HG03565 (cell line): ENCODE results near the gene CTSO.
"Not testable (repeated sequence)": the region's sequence is repeated elsewhere in the genome, so short reads cannot be mapped to it uniquely, and the experiment has no call there.

Experiments
- ATAC-seq: cut with Tn5 transposase; IDR thresholded peaks from one replicate; pipeline ENCODE4 v1.9.1; 2021; ENCODE audit warnings: mild to moderate bottlenecking, moderate library complexity; ENCODE audit not compliant: unreplicated experiment

Gene CTSO

DNA sequence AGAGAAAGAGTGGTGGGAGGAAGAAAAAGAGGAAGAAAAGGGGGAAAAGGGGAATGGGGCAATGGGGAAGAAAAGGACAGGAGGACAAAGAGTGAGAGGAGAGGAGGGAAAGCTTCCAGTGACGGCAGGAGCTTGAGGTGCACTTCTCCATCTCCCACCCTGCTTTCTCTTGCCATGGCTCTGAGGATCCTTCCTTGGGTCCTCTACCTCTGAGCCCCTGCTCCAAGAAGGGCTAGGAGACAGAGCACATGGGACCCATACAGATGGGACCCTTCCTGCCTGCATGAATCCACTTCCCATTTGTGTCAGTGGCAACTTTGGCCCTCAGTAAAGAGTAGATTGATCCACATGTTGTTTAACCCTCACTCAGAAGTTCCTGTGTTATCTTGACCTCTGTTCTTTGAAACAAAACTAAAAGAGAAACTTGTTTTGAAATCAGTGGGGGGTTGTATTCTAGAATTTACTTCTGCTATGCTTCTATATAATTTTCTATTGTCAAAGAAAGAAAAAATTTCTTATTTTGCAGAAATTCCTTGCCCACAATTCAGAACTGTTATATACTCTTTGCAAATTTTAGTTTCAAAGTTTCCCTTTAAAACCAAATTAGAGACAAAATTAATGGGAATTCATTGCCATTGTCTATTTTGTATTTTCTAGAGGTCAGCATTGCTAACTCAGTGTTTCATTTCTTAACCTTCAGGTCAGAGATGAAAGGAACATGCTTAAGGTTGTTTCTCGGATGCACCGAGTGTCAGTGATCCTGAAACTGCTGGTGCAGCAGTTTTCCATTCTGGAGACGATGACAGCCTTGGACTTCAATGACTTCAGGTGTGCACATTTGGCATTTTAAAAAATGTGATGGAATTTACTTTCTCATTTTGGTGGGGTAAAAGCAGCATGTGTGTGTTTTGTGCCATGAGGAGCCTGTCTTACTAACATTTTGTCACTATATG is 45.2 kb downstream of the CTSO start:
- ATAC-seq, result peak; percentile 52

DNA sequence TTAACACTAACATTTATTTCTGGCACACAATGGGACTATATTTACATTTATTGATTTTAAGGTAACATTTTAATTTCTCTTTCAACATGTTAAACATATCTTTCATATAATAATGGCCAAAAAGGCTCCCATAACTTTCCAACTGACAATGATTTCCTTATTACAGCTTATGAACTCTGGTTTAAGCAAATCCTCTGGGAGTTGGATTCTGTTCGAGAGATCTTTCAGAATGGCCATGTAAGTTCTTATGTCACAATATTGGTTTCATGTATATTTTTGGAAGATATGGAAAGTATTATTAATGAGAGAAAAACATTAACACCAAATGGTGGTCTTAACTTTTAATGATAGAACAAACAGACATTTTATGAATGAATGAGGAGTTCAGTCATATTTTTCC is 46.1 kb downstream of the CTSO start:
- ATAC-seq, result no peak

DNA sequence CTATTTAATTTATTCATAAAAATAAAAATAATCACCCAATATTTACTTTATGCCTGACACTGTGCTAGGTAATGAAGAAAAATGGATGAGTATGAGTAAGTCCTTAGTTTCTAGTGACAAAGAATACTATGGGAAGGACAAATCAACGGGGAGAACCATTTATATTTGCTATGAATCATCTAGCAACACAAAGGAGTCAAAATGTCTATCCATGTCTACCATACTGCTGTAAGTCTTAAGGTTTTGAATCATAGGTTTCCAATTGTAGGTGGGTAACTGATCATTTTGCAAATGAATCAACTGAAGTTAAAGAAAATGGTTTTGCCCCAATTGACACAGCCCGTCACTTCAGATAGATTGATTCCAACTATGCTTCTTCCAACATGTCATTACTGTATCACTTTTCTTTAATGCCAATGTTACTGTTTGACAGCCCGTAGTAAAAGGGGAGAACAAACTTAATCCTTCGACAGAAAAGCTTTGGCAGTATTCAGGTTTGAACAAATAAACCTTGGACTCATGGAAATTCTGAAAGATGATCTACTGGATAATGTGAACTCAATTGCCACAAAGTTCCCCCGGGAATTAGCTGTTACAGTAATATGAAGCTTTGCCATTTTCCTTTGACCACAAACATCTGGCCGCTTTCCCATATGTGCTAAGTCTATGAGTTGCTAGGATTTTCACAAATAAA is 47.0 kb downstream of the CTSO start:
- ATAC-seq, result no peak

DNA sequence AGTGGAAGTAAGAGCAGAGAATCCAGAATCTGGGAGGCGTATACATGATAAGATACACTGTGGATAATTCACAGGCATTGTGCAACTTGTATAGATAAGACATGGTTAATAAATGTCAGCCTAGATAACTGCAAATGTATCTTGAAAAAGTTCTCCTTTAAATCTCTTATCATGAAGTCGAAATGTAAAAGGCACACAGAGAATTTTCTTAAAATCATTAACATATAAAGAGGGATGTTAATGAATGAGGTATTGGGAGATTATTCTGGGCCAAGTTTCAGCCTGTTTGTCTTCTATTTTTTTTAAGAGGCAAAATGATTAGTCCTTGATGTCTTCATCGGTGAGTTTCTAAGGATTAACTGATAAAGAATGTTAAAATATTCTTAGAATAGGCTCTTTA is 49.3 kb downstream of the CTSO start:
- ATAC-seq, result no peak

GRCh38 chr4:155903453-155903852 is 50.2 kb downstream of the CTSO start, which contains the start of gene TDO2:
TSS of gene TDO2 (plus strand) at chr4:155903696. CDS start at chr4:155903759, 63 bp downstream.
- ATAC-seq, result no peak

DNA sequence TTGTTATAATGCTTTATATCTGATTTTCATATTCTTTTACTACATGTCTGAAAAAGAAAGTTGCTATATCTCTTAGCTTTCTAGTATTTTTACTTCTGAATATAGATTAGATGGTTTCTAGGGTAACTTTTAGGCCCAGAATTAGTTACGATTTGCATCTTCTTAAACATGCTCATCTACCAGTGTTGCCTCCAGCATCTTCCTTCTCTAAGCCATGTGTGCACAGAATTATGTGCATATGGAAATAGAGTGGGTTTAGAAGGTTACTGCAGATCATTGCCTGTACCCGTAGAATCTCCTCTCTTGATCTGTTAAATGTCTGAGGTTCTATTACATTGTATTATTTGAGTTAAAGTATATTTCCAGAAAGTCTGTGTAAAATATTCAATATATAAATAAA is 52.7 kb downstream of the CTSO start:
- no peak for ATAC-seq

DNA sequence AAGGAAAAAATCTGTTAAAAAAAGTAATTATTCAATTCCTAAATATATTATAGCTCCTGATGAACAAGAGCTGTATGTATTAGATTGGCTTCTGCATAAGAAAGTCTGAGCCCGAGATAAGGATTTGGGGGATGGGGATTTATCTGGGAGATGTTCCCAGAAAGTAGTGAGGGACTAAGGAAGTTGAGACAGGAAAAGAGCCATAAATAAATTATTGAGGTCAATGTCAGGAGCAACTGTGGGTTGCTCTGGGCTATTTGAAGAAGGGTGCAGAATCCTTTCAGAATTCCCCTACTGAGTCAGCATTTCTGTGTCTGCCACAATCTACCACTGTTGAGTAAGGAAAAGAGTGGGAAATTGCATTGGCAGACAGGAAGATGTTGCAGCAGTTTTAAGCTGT is 53.3 kb downstream of the CTSO start:
- no peak for ATAC-seq

GRCh38 chr4:155899891-155900290 is 53.8 kb downstream of the CTSO start:
- ATAC-seq, result no peak

DNA sequence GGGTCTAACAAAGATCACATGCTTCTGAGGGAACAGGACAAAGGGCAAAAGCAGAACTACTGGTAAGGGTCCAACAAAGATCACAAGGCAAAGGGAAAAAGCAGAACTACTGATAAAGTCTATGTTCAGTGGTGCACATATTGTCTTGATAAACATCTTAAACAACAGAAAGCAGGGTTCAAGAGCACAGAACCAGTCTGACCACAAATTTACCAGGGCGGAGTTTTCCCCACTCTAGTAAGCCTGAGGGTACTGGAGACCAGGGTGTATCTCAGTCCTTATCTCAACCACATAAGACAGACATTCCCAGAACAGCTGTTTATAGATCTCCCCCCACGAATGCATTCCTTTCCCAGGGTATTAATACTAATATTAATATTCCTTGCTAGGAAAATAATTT is 55.3 kb downstream of the CTSO start:
- ATAC-seq, result not testable (repeated sequence)

DNA sequence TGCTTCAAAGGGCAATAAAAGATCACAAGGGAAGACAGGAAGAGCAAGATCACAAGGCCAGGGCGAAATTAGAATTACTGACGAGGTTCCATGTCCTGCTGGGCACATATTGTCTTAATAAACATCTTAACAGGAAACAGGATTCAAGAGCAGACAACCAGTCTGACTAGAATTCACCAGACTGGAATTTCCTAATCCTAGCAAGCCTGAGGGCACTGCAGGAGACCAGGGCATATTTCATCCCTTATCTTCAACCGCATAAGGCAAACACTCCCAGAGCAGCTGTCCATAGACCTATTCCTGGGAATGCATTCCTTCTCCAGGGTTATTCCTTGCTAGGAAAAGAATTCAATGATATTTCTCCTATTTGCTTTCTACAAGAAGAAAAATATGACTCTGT is 62.6 kb downstream of the CTSO start:
- no peak for ATAC-seq

- no peak for ATAC-seq
Measured at GRCh38 chr4:155889946-155890345, 63.7 kb downstream of the CTSO start.

- peak; percentile 85 for ATAC-seq
Measured at GRCh38 chr4:155889031-155889793, 64.5 kb downstream of the CTSO start.

GRCh38 chr4:155887847-155888570 is 65.7 kb downstream of the CTSO start:
- ATAC-seq, result no peak

GRCh38 chr4:155887045-155887444 is 66.6 kb downstream of the CTSO start:
- ATAC-seq, result no peak

DNA sequence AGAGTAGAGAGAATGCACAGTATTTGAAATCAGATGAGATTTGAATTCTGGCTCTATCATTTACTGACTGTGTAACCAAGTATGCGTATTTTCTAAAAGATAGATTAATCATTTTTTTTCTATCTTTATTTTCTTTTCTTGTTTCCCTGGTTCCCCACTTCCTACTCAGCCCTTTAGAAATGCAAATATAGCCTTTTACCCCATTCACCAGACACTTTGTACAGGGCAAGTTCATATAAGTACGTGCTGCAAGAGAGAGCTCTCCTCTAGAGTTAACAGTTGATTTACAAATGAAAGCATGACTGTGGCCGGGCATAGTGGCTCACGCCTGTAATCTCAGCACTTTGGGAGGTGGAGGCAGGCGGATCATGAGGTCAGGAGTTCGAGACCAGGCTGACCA is 68.0 kb downstream of the CTSO start:
- ATAC-seq, result no peak

DNA sequence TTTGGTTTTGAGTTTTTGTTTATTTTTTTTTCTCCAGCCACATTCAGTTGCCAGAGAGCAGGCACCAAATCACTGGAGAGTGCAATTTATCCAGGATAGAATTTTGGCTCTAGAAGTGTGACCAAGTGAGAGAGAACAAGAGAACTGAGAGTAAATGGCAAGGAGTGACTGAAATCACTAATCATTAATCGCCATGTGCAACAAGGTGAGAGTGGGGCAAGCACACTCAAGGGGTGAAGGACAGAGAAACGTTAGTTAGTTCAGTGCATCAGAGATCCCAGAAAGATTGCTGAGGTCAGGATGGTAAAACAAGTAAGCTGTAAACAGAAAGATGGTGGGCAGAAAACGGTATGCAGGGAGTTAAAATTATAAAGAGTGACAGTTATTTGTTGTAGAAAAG is 69.8 kb downstream of the CTSO start:
- no peak for ATAC-seq

- ATAC-seq, result no peak
Measured at GRCh38 chr4:155881555-155881954, 72.1 kb downstream of the CTSO start.

GRCh38 chr4:155879767-155880166 is 73.9 kb downstream of the CTSO start:
- no peak for ATAC-seq

DNA sequence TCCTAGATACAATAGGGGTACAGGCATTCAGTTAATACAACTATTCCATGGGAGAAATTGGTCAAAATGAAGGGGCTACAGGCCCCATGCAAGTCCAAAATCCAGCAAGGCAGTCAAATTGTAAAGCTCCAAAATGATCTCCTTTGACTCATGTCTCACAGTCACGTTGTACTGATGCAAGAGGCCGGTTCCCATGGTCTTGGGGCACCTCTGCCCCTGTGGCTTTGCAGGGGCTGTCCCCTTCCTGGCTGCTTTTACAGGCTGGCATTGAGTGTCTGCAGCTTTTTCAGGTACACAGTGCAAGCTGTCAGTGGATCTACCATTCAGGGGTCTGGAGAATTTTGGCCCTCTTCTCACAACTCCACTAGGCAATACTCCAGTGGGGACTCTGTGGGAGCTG is 75.1 kb downstream of the CTSO start:
- no peak for ATAC-seq

DNA sequence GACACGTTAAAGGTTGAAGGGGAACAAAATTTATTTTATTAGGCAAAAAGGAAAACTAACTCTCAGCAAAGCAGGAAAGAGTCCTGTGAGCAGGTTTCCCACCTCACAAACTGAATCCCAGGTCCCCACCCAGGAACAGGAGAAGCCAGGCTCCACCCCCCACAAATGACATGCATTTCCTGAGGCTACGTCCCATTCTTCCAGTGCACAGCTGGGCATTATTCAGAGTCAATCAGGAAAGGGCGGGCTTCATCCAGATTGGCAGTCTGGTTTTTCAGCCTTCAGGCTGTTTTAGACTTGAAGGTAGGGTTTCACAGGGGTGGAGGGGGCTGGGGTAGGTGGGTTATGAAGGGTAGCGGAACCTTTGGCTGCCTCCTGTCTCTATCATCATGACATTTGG is 75.7 kb downstream of the CTSO start:
- no peak for ATAC-seq

DNA sequence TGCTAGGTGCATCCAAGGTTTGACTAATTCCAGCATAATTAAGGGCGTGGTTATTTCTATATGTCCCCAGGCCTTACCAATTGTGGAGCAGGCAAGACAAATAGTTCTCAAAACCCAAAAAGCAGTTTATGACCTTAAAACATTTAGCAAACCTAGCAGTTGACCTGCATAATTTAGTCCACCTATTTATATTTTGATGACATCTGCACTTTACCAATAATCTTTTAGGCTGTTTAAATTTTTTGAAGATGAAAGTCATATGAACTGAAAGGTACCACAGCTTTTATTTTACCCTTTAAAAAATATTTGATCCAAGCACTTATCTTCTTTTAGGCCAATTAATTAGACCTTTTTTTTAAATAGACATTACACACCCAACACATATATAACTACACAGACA is 77.8 kb downstream of the CTSO start:
- ATAC-seq, result no peak
